Measurements from ENCODE around the gene ERC2.
A peak's percentile ranks its signal among the peaks of the same experiment; 100 is the strongest.
"Not testable (repeated sequence)": the region's sequence is repeated elsewhere in the genome, so short reads cannot be mapped to it uniquely, and the experiment has no call there.

The ERC2 gene

GRCh38 chr3:56468184-56469106 is at the start of gene ERC2:
Gene ERC2 (minus strand): TSS chr3:56468467.
- DNase-seq (ENCODE audit: low read depth), result no peak

- no peak for DNase-seq (ENCODE audit: low read depth)
Observed at GRCh38 chr3:56502738-56503137, 34.5 kb upstream of the ERC2 start.

- not testable (repeated sequence) for DNase-seq (ENCODE audit: low read depth)
Observed at GRCh38 chr3:56496376-56496775, 28.1 kb upstream of the ERC2 start.

GRCh38 chr3:56494679-56495322 is 26.5 kb upstream of the ERC2 start:
- DNase-seq (ENCODE audit: low read depth), result peak; percentile 17

GRCh38 chr3:56491566-56491965 is 23.3 kb upstream of the ERC2 start:
- no peak for DNase-seq (ENCODE audit: low read depth)

- no peak for DNase-seq (ENCODE audit: low read depth)
Observed at GRCh38 chr3:56488812-56489600, 20.7 kb upstream of the ERC2 start.

GRCh38 chr3:56484525-56485032 is 16.3 kb upstream of the ERC2 start:
- DNase-seq (ENCODE audit: low read depth), result no peak

- no peak for DNase-seq (ENCODE audit: low read depth)
Observed at GRCh38 chr3:56484122-56484521, 15.9 kb upstream of the ERC2 start.

- DNase-seq (ENCODE audit: low read depth), result no peak
Observed at GRCh38 chr3:56477646-56478045, 9.4 kb upstream of the ERC2 start.

GRCh38 chr3:56476771-56477170 is 8.5 kb upstream of the ERC2 start:
- no peak for DNase-seq (ENCODE audit: low read depth)

- no peak for DNase-seq (ENCODE audit: low read depth)
Observed at GRCh38 chr3:56471771-56472170, 3.5 kb upstream of the ERC2 start.

GRCh38 chr3:56469141-56469540 is 874 bp upstream of the ERC2 start:
- DNase-seq (ENCODE audit: low read depth), result no peak

- DNase-seq (ENCODE audit: low read depth), result no peak
Observed at GRCh38 chr3:56467801-56468183, 475 bp downstream of the ERC2 start.

GRCh38 chr3:56467108-56467507 is 1.2 kb downstream of the ERC2 start:
- DNase-seq (ENCODE audit: low read depth), result no peak

- no peak for DNase-seq (ENCODE audit: low read depth)
Observed at GRCh38 chr3:56459719-56460118, 8.5 kb downstream of the ERC2 start.

- DNase-seq (ENCODE audit: low read depth), result no peak
Observed at GRCh38 chr3:56459104-56459496, 9.2 kb downstream of the ERC2 start.

- no peak for DNase-seq (ENCODE audit: low read depth)
Observed at GRCh38 chr3:56458496-56459103, 9.7 kb downstream of the ERC2 start.

- DNase-seq (ENCODE audit: low read depth), result no peak
Observed at GRCh38 chr3:56456117-56456516, 12.2 kb downstream of the ERC2 start.

GRCh38 chr3:56453011-56453410 is 15.3 kb downstream of the ERC2 start:
- DNase-seq (ENCODE audit: low read depth), result no peak

GRCh38 chr3:56452085-56452484 is 16.2 kb downstream of the ERC2 start:
- DNase-seq (ENCODE audit: low read depth), result no peak

- no peak for DNase-seq (ENCODE audit: low read depth)
Observed at GRCh38 chr3:56443372-56443771, 24.9 kb downstream of the ERC2 start.

- no peak for DNase-seq (ENCODE audit: low read depth)
Observed at GRCh38 chr3:56428667-56429066, 39.6 kb downstream of the ERC2 start.
